Neural crest cell (in vitro differentiated cells): ENCODE results near the gene YARS1. TPM values are rescaled to one million over a fixed set of nuclear protein-coding genes. Genes with fewer than 3 reads are reported as not detected.
"Not testable (repeated sequence)": the region's sequence is repeated elsewhere in the genome, so short reads cannot be mapped to it uniquely, and the experiment has no call there.

Experiments
- DNase-seq: peaks from one replicate; pipeline ENCODE4 v3.0.0; 2021; ENCODE audit warnings: low read depth, mixed read lengths, low spot score
- H3K27ac Mint-ChIP-seq: one replicate; pipeline ENCODE4 v1.8.0; 2021; ENCODE audit warnings: mild to moderate bottlenecking, mixed read lengths; ENCODE audit not compliant: unreplicated experiment
- H3K27me3 Mint-ChIP-seq: 2 replicates; pipeline ENCODE4 v1.8.0; 2021; ENCODE audit warnings: low read depth, mild to moderate bottlenecking, mixed read lengths
- H3K36me3 Mint-ChIP-seq: 2 replicates; pipeline ENCODE4 v1.8.0; 2021; ENCODE audit warnings: low read depth, mild to moderate bottlenecking, mixed read lengths
- H3K4me1 Mint-ChIP-seq: 2 replicates; pipeline ENCODE4 v1.8.0; 2021; ENCODE audit warnings: mixed read lengths
- H3K4me3 Mint-ChIP-seq: one replicate; pipeline ENCODE4 v1.8.0; 2021; ENCODE audit warnings: mild to moderate bottlenecking, mixed read lengths
- H3K9me3 Mint-ChIP-seq: 2 replicates; pipeline ENCODE4 v1.8.0; 2021; ENCODE audit warnings: mixed read lengths
- total RNA-seq: library from RNA; stranded (reverse); gene quantifications from 2 replicates; pipeline ENCODE4 v1.2.1, GENCODE V29; 2021
- TF ChIP-seq, protein P1 (sequence below): fragments of 200-600 bp; sonication (generic); conservative IDR thresholded peaks from 2 replicates; pipeline ENCODE4 v1.5.0; 2021; ENCODE audit warnings: antibody characterized with exemption, mild to moderate bottlenecking

YARS1 gene
- total RNA-seq, 1 donor from 2014 or later = 140 TPM

DNA sequence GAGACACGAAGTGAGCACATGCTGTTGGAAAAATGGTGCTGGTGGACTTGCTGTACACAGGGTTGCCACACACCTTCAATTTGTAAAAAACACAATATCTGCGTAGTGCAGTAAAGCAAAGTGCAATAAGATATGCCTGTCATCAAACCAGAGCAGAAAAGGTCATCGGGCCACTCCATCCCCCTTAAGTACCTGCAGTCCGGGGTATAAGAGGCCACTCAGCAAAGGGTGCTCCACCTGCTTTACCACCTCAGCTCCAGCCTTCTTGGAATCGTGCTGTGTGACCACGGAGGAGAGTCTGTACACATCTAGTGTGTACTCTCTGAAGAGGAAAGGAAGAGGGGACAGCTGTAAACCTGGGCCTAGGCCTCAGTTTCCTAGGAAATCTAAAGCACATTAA lies 10.9 kb downstream of the YARS1 start:
- peaks cover 32% of the 10 kb centered on the region for H3K36me3 Mint-ChIP-seq
- H3K27me3 Mint-ChIP-seq = no peaks in the 10 kb centered on the region
- DNase-seq = no peak
- H3K9me3 Mint-ChIP-seq = peaks cover 2% of the 10 kb centered on the region
- H3K27ac Mint-ChIP-seq = no peak overlapping the region
- TF ChIP-seq, protein P1, sequence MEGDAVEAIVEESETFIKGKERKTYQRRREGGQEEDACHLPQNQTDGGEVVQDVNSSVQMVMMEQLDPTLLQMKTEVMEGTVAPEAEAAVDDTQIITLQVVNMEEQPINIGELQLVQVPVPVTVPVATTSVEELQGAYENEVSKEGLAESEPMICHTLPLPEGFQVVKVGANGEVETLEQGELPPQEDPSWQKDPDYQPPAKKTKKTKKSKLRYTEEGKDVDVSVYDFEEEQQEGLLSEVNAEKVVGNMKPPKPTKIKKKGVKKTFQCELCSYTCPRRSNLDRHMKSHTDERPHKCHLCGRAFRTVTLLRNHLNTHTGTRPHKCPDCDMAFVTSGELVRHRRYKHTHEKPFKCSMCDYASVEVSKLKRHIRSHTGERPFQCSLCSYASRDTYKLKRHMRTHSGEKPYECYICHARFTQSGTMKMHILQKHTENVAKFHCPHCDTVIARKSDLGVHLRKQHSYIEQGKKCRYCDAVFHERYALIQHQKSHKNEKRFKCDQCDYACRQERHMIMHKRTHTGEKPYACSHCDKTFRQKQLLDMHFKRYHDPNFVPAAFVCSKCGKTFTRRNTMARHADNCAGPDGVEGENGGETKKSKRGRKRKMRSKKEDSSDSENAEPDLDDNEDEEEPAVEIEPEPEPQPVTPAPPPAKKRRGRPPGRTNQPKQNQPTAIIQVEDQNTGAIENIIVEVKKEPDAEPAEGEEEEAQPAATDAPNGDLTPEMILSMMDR = no peak
- H3K4me1 Mint-ChIP-seq = no peaks in the 10 kb centered on the region
- no peak overlapping the region for H3K4me3 Mint-ChIP-seq

DNA sequence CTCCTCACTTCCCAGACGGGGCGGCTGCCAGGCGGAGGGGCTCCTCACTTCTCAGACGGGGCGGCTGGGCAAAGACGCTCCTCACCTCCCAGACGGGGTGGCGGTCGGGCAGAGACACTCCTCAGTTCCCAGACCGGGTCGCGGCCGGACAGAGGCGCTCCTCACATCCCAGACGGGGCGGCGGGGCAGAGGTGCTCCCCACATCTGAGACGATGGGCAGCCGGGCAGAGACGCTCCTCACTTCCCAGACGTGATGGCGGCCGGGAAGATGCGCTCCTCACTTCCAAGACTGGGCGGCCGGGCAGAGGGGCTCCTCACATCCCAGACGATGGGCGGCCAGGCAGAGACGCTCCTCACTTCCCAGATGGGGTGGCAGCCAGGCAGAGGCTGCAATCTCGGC lies 12.7 kb downstream of the YARS1 start:
- H3K4me3 Mint-ChIP-seq, DNase-seq, H3K27ac Mint-ChIP-seq, H3K27me3 Mint-ChIP-seq, H3K4me1 Mint-ChIP-seq, H3K9me3 Mint-ChIP-seq: not testable (repeated sequence)
- H3K36me3 Mint-ChIP-seq = peaks cover 34% of the 10 kb centered on the region

DNA sequence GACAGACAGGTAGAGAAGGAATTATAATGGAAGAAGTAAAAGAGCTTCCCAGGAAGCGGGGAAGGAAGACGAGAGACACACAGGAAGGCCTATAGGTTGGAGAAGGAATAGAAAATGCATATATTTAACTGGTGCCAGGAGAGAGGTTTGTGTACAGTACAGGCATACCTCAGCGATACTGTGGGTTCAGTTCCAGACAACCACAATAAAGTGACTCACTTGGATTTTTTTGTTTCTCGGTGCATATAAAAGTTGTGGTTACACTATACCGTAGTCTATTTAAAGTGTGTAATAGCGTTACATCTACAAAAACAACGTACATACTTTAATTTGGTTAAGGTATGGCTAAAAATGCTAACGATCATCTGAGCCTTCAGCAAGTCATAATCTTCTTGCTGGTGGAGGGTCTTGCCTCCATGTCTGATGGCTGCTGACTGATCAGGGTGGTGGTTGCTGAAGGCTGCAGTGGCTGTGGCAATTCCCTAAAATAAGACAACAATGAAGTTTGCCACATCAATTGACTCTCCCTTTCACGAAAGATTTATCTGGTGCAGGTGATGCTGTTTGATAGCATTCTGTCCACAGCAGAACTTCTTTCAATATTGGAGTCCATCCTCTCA lies 16.0 kb downstream of the YARS1 start:
- peaks cover 35% of the 10 kb centered on the region for H3K36me3 Mint-ChIP-seq
- TF ChIP-seq, protein P1 = no peak
- no peak overlapping the region for H3K27ac Mint-ChIP-seq
- no peak overlapping the region for H3K4me3 Mint-ChIP-seq
- peaks cover 2% of the 10 kb centered on the region for H3K9me3 Mint-ChIP-seq
- H3K27me3 Mint-ChIP-seq = no peaks in the 10 kb centered on the region
- H3K4me1 Mint-ChIP-seq = no peaks in the 10 kb centered on the region
- DNase-seq = no peak

DNA sequence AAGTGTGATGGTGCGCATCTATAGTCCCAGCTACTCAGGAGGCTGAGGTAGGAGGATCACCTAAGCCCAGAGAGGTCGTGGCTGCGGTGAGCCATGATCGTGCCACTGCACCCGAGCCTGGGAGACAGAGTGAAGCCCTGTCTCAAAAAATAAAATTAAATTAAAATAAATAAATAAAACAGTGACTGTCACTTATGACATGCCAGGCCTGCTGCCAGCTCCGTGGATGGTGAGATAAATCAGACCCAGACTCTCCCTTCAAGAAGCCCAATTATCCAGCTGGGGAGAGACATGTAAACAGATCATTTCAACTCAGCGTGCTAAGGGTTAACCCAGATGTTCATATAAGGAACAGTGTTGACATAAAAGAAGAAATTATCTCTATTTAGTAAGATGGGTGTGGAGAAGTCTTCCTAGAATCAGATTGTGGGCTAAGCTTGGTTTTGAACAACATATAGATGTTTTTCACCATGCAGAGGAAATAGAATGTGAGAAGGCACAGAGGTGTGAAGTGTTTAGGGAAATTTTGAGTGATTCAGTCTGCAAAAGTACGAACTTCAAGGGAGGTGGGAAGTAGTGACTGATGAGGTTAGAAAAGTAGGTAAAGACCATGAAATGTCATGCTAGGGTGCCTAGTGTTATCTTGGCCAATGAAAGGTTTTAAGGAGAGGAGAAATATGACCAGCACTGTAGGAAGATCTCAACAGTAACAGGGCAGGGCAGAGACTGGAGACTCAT lies 18.3 kb downstream of the YARS1 start:
- Mint-ChIP-seq H3K9me3 (no peaks in the 10 kb centered on the region), H3K27ac (no peak overlapping the region), H3K4me3 (no peak overlapping the region), H3K27me3 (no peaks in the 10 kb centered on the region), H3K4me1 (no peaks in the 10 kb centered on the region), H3K36me3 (peaks cover 32% of the 10 kb centered on the region)
- TF ChIP-seq, protein P1 = no peak
- DNase-seq = no peak

DNA sequence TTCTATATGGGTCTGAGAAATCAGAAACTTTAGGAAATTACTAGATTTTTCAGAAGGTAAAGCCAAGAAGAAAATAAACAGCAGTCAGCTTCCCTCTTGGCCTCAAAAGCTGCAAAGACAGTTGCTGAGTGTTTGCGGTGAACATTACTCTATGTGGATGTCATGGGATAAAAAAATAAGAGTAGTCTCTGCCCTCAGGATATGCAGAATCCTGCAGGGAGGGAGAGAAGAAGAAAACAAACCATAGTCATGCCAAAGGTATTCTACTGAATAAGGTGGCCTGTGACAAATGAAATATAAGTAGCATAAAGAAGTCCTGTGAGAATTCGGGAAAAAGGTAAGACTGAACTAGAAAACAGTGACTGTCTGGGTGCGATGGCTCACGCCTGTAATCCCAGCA lies 19.0 kb downstream of the YARS1 start:
- no peak overlapping the region for H3K27ac Mint-ChIP-seq
- no peaks in the 10 kb centered on the region for H3K4me1 Mint-ChIP-seq
- H3K27me3 Mint-ChIP-seq = no peaks in the 10 kb centered on the region
- no peak overlapping the region for H3K4me3 Mint-ChIP-seq
- no peak for DNase-seq
- peaks cover 31% of the 10 kb centered on the region for H3K36me3 Mint-ChIP-seq
- TF ChIP-seq, protein P1 = no peak
- H3K9me3 Mint-ChIP-seq = no peaks in the 10 kb centered on the region

DNA sequence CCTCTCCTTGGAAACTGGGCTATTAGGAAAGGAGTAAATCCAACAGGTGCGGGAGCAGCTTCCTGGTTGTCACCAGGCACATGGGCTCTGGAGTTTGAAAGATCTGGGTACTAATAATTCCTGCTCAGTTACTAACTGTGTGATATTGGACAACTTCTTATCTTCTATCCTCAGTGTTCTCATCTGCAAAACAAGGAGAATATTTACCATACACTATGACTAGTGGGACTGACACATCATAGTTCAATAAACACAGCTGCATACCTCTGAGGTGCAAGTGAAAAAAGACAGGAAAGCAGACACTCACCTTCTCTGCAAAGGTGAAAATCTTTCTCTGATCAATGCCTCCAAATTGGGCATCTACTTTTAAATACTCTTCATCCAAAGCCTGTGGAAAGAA lies 19.7 kb downstream of the YARS1 start:
- H3K27ac Mint-ChIP-seq = no peak overlapping the region
- no peaks in the 10 kb centered on the region for H3K27me3 Mint-ChIP-seq
- peaks cover 31% of the 10 kb centered on the region for H3K36me3 Mint-ChIP-seq
- no peaks in the 10 kb centered on the region for H3K4me1 Mint-ChIP-seq
- TF ChIP-seq, protein P1 = no peak
- H3K9me3 Mint-ChIP-seq = no peaks in the 10 kb centered on the region
- no peak for DNase-seq
- H3K4me3 Mint-ChIP-seq = no peak overlapping the region

DNA sequence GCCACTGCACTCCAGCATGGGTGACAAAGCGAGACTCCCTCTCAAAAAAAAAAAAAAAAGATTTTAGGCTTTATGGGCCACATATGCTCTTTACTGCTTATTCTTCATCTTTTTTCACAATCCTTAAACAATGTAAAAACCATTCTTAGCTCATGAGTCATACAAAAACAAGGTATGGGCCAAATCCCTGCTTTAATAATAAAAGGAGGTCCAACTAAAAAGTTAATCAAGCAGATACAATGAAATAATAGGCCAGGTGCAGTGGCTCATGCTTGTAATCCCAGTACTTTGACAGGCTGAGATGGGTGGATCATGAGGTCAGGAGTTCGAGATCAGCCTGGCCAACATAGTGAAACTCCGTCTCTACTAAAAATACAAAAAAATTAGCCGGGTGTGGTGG lies 21.4 kb downstream of the YARS1 start:
- not testable (repeated sequence) for DNase-seq, H3K27me3 Mint-ChIP-seq, H3K27ac Mint-ChIP-seq, H3K9me3 Mint-ChIP-seq, H3K4me3 Mint-ChIP-seq, H3K4me1 Mint-ChIP-seq
- H3K36me3 Mint-ChIP-seq = peaks cover 35% of the 10 kb centered on the region
